LNCaP clone FGC (cell line): ENCODE data around the gene DYNLT2B.
"Not testable (repeated sequence)": the region's sequence is repeated elsewhere in the genome, so short reads cannot be mapped to it uniquely, and the experiment has no call there.

Source experiments
- DNase-seq: peaks from one replicate; pipeline ENCODE4 v3.0.0-alpha.2; 2011; ENCODE audit warnings: low read depth
- H3K4me3 ChIP-seq: 2 replicates; pipeline ENCODE4 v1.5.1; 2011; ENCODE audit warnings: mild to moderate bottlenecking, low read depth, low read length, control low read depth
- TF ChIP-seq, protein P1 (sequence below): IDR thresholded peaks from 2 replicates; pipeline ENCODE4 v1.5.1; 2012; ENCODE audit warnings: mild to moderate bottlenecking; ENCODE audit not compliant: control insufficient read depth, insufficient read depth; ENCODE audit errors: extremely low read depth

The DYNLT2B gene

DNA sequence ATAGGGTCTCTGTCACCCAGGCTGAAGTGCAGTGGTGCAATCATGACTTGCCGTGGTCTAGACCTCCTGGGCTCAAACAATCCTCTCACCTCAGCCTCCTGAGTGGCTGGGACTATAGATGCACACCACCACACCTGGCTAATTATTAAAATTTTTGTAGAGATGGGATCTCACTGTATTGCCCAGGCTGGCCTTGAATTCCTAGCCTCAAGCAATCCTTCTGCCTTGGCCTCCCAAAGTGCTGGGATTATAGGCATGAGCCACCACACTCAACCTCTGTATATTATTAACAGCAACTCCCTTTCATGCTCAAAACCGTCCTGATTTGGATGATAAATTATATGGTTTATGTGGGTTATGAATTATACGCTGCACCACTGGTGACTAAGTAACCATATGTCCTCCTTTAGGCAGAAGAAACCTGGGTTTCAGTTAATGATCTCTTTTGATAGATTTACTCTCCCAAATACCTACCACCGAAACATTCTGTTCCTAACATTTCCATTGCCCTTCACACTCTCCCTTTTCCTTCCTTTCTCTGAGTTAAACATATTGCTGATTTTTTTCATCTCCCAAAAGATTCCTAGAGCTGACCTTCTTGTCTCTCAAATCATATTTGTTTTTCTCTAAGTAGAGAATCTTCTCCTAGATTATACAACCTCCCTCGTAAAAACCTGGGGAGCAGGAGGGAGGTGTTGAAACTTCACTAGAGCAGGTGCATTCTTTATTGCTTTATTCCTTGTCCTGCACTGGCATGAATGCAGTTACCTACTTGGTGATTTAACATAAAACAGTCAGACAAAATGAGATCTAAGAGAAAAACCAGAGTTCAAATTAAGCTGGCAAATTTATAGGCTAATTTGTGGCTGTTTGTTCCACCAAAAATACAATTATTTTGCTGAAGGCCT lies 63.4 kb downstream of the DYNLT2B start:
- TF ChIP-seq, protein P1, sequence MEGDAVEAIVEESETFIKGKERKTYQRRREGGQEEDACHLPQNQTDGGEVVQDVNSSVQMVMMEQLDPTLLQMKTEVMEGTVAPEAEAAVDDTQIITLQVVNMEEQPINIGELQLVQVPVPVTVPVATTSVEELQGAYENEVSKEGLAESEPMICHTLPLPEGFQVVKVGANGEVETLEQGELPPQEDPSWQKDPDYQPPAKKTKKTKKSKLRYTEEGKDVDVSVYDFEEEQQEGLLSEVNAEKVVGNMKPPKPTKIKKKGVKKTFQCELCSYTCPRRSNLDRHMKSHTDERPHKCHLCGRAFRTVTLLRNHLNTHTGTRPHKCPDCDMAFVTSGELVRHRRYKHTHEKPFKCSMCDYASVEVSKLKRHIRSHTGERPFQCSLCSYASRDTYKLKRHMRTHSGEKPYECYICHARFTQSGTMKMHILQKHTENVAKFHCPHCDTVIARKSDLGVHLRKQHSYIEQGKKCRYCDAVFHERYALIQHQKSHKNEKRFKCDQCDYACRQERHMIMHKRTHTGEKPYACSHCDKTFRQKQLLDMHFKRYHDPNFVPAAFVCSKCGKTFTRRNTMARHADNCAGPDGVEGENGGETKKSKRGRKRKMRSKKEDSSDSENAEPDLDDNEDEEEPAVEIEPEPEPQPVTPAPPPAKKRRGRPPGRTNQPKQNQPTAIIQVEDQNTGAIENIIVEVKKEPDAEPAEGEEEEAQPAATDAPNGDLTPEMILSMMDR: no peak
- peak; percentile 10 for DNase-seq
- H3K4me3 ChIP-seq: no peak overlapping the region

DNA sequence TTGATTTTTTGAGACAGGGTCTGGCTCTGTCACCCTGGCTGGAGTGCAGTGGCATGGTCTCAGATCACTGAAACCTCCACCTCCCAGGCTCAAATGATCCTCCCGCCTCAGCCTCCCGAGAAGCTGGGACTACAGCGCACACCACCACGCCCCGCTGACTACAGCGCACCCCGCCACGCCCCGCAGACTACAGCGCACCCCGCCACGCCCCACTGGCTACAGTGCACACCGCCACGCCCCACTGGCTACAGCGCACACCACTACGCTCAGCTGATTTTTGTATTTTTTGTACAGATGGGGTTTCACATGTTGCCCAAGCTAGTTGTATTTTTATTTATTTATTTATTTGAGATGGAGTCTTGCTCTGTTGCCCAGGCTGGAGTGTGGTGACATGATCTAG lies 66.1 kb downstream of the DYNLT2B start:
- DNase-seq: no peak
- TF ChIP-seq, protein P1: no peak
- H3K4me3 ChIP-seq: no peak overlapping the region

DNA sequence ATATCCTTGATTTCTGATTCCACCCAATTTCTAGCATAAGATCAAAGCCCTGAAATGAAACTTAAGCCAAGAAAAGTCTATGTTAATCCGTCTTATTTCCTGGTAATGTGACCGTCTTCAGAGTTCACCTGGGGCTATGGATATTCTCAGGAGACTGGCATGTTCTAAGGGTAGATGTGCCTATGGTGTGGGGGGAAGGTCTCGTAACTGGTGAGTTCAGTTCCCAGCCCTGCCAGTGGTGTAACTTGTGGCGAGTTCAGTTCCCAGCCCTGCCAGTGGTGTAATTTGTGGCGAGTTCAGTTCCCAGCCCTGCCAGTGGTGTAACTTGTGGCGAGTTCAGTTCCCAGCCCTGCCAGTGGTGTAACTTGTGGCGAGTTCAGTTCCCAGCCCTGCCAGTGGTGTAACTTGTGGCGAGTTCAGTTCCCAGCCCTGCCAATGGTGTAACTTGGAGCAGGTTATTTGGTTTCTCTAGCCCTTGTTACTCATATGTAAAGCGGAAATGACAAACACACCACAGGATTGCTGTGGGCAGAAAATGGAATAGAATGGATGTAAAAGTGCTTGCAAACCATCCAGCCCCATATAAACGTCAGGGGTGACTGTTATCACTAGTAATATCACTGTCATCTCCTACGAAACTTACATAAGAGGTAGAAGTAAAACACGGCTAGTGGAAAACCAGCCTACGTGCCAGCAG lies 71.3 kb downstream of the DYNLT2B start:
- DNase-seq: no peak

DNA sequence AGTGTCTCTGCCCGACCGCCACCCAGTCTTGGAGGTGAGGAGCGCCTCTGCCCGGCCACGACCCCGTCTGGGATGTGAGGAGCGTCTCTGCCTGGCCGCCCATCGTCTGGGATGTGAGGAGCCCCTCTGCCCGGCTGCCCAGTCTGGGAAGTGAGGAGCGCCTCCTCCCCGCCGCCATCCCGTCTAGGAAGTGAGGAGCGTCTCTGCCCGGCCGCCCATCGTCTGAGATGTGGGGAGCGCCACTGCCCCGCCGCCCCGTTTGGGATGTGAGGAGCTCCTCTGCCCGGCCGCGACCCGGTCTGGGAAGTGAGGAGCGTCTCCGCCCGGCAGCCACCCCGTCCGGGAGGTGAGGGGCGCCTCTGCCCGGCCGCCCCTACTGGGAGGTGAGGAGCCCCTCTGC lies 73.9 kb downstream of the DYNLT2B start:
- not testable (repeated sequence) for DNase-seq, H3K4me3 ChIP-seq

More for the DNA sequence above, 71.3 kb downstream of the DYNLT2B start:
- H3K4me3 ChIP-seq: no peak overlapping the region
- TF ChIP-seq, protein P1: no peak

DNA sequence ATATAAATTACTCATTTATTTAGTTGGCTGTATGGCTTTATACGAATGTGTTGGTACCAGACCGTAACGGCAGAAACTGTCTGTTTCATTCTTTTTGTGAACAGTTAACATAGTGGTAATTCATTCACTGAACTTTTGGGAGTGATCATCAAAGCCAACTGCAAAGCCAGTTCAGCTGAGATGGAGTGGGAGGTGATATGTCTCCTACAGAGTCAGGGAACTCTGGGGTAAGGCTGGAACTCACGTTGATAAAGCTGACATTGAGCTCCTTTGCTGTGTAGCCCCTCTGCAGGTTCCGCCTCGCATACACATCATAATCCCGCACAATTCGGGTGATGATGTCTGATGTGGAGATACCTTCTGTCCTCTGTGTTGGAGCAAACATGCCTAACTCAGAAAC lies 76.3 kb downstream of the DYNLT2B start:
- H3K4me3 ChIP-seq: no peak overlapping the region
- TF ChIP-seq, protein P1: no peak
- no peak for DNase-seq
